Parathyroid adenoma (tissue), 2 donors: ENCODE measurements around the gene MTIF3.

Experiments
- H2AFZ ChIP-seq: fragments of 300-600 bp; sonication (generic); one replicate; pipeline ENCODE4 v1.7.0; 2017; ENCODE audit warnings: antibody characterized with exemption, mild to moderate bottlenecking
- H3K27ac ChIP-seq: fragments of 300-600 bp; sonication (generic); one replicate; pipeline ENCODE4 v1.7.0; 2017
- H3K27me3 ChIP-seq: fragments of 300-600 bp; sonication (generic); one replicate; pipeline ENCODE4 v1.7.0; 2017; ENCODE audit warnings: low read length; ENCODE audit not compliant: control insufficient read depth, insufficient read depth
- H3K36me3 ChIP-seq: fragments of 300-600 bp; sonication (generic); one replicate; pipeline ENCODE4 v1.7.0; 2017; ENCODE audit warnings: low read length; ENCODE audit not compliant: control insufficient read depth, insufficient read depth
- H3K4me1 ChIP-seq: fragments of 300-600 bp; sonication (generic); one replicate; pipeline ENCODE4 v1.7.0; 2017; ENCODE audit warnings: control low read depth
- H3K4me2 ChIP-seq: fragments of 300-600 bp; sonication (generic); one replicate; pipeline ENCODE4 v1.7.0; 2017; ENCODE audit warnings: low read length
- H3K4me3 ChIP-seq: fragments of 300-600 bp; sonication (generic); one replicate; pipeline ENCODE4 v1.7.0; 2017; ENCODE audit warnings: low read depth, low read length
- H3K79me2 ChIP-seq: fragments of 300-600 bp; sonication (generic); one replicate; pipeline ENCODE4 v1.7.0; 2017; ENCODE audit warnings: control low read depth
- H3K9ac ChIP-seq: fragments of 300-600 bp; sonication (generic); one replicate; pipeline ENCODE4 v1.7.0; 2017; ENCODE audit warnings: mild to moderate bottlenecking
- H3K9me3 ChIP-seq: fragments of 300-600 bp; sonication (generic); one replicate; pipeline ENCODE4 v1.7.0; 2017; ENCODE audit warnings: low read length; ENCODE audit not compliant: control insufficient read depth
- CTCF ChIP-seq: fragments of 300-600 bp; sonication (generic); IDR thresholded peaks from one replicate; pipeline ENCODE4 v1.7.0; 2017; ENCODE audit warnings: antibody characterized with exemption, mild to moderate bottlenecking
- donor health status: primary hyperparathyroidism.

Gene MTIF3

GRCh38 chr13:27425918-27426630 lies 24.3 kb downstream of the MTIF3 start:
- no peak for TF ChIP-seq CTCF

GRCh38 chr13:27425158-27425917 lies 25.0 kb downstream of the MTIF3 start:
- peak overlapping the region; percentile 88 for H3K4me3 ChIP-seq
- peak overlapping the region; percentile 67 for H3K4me2 ChIP-seq
- no peaks in the 10 kb centered on the region for H3K36me3 ChIP-seq
- no peaks in the 10 kb centered on the region for H3K27me3 ChIP-seq
- H3K79me2 ChIP-seq: peaks cover 2% of the 10 kb centered on the region
- no peaks in the 10 kb centered on the region for H3K9me3 ChIP-seq
- peak overlapping the region; percentile 49 for H3K27ac ChIP-seq
- H3K9ac ChIP-seq: no peak overlapping the region
- TF ChIP-seq CTCF: no peak
- peak overlapping the region; percentile 82 for H2AFZ ChIP-seq
- H3K4me1 ChIP-seq: no peaks in the 10 kb centered on the region

More at GRCh38 chr13:27425918-27426630, 24.3 kb downstream of the MTIF3 start:
- Histone ChIP-seq H3K36me3 (no peaks in the 10 kb centered on the region), H3K27me3 (no peaks in the 10 kb centered on the region), H3K4me2 (peak overlapping the region; percentile 67), H3K9me3 (no peaks in the 10 kb centered on the region), H3K4me1 (no peaks in the 10 kb centered on the region), H3K27ac (peak overlapping the region; percentile 49), H2AFZ (no peak overlapping the region), H3K79me2 (peaks cover 2% of the 10 kb centered on the region), H3K9ac (no peak overlapping the region), H3K4me3 (peak overlapping the region; percentile 88)

GRCh38 chr13:27424246-27425157 lies 25.9 kb downstream of the MTIF3 start, which contains the start of gene GTF3A:
GTF3A (plus strand) TSS chr13:27424619.
- TF ChIP-seq CTCF: no peak
- Histone ChIP-seq H3K4me1 (no peaks in the 10 kb centered on the region), H3K9ac (no peak within 1 kb of the TSS), H3K4me3 (peak within 1 kb of the TSS; percentile 88), H3K27ac (peak within 1 kb of the TSS; percentile 72), H3K9me3 (no peaks in the 10 kb centered on the region), H3K79me2 (peaks cover 2% of the 10 kb centered on the region), H3K36me3 (no peaks in the 10 kb centered on the region), H3K4me2 (peak within 1 kb of the TSS; percentile 67), H2AFZ (peak within 1 kb of the TSS; percentile 90), H3K27me3 (no peaks in the 10 kb centered on the region)

GRCh38 chr13:27423333-27423732 lies 27.0 kb downstream of the MTIF3 start:
- H2AFZ ChIP-seq: no peak overlapping the region
- H3K27me3 ChIP-seq: no peaks in the 10 kb centered on the region
- no peaks in the 10 kb centered on the region for H3K9me3 ChIP-seq
- no peak overlapping the region for H3K4me2 ChIP-seq
- no peak overlapping the region for H3K9ac ChIP-seq
- peaks cover 2% of the 10 kb centered on the region for H3K79me2 ChIP-seq
- no peak overlapping the region for H3K27ac ChIP-seq
- H3K36me3 ChIP-seq: no peaks in the 10 kb centered on the region
- TF ChIP-seq CTCF: no peak
- no peak overlapping the region for H3K4me3 ChIP-seq
- no peaks in the 10 kb centered on the region for H3K4me1 ChIP-seq
